Measurements from ENCODE around the gene RAPGEF4. TPM values are rescaled to one million over a fixed set of nuclear protein-coding genes. Genes with fewer than 3 reads are reported as not detected.

Gene RAPGEF4
- total and polyA plus RNA-seq, 3 experiments from 2014 or later, result not detected

DNA sequence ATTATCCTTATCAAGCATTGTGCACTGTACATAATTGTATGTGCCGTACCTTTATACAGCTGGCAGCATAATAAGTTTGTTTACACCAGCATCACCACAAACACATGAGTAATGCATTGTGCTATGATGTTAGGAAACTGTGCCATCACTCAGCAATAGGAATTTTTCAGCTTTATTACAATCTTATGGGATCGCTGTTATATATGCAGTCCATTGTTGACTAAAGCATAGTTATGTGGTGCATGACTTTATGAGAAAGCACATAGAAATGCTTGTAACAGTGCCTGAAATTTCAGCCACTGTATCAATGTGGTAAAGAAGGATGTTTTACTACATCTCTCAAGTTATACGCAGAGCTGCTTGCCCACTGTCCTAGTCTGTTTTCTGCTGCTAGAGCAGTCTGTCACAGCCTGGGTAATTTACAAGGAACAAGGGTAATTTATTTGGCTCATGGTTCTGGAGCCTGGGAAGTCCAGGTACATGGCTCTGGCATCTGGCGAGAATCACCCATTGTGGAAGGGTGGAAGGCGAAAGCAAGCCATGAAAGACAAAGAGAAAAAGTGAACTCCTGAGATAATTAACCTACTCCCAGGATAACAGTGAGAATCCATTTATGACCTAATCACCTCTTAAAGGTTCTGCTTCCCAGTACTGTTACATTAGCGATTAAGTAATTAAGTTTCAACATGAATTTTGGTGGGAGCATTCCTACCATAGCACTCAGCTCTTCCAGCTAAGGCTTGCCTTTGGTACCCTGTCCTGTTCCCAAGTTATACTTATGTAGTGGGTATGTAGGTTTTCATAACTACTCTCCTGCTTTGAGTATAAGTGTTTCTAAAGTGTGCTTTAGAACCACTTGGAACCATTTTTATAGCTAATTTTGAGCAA lies 344.6 kb downstream of the RAPGEF4 start:
- H3K4me1 ChIP-seq (ENCODE audit: insufficient read depth, low read length), result no peaks in the 10 kb centered on the region
- peaks cover 7 to 15% of the 10 kb centered on the region in 2 donors for H3K27me3 Mint-ChIP-seq
- POLR2A ChIA-PET, result no interaction called here
- no peaks in the 10 kb centered on the region for H3K27me3 ChIP-seq (ENCODE audit: insufficient read depth, low read length, poor library complexity, severe bottlenecking)
- H3K9me3 ChIP-seq (ENCODE audit: low read length), result no peaks in the 10 kb centered on the region
- no peak overlapping the region for H3K4me3 Mint-ChIP-seq
- H3K36me3 Mint-ChIP-seq, result no peaks in the 10 kb centered on the region
- peaks cover 8 to 24% (median 9%) of the 10 kb centered on the region in 3 donors for H3K4me1 Mint-ChIP-seq
- H3K4me3 ChIP-seq (ENCODE audit: low read length), result no peak overlapping the region
- H3K27ac ChIP-seq (ENCODE audit: low read depth, low read length), result no peak overlapping the region
- DNase-seq, result no peak
- no peak overlapping the region for H3K27ac Mint-ChIP-seq
- CTCF ChIA-PET, result interaction anchor here (0.6 kb wide), 1 partner anchor 130 kb away, joined by 3 read pairs; no protein-coding TSS in a partner anchor
- H3K36me3 ChIP-seq (ENCODE audit: insufficient read depth, low read length), result no peaks in the 10 kb centered on the region
- no peaks in the 10 kb centered on the region for H3K9me3 Mint-ChIP-seq

DNA sequence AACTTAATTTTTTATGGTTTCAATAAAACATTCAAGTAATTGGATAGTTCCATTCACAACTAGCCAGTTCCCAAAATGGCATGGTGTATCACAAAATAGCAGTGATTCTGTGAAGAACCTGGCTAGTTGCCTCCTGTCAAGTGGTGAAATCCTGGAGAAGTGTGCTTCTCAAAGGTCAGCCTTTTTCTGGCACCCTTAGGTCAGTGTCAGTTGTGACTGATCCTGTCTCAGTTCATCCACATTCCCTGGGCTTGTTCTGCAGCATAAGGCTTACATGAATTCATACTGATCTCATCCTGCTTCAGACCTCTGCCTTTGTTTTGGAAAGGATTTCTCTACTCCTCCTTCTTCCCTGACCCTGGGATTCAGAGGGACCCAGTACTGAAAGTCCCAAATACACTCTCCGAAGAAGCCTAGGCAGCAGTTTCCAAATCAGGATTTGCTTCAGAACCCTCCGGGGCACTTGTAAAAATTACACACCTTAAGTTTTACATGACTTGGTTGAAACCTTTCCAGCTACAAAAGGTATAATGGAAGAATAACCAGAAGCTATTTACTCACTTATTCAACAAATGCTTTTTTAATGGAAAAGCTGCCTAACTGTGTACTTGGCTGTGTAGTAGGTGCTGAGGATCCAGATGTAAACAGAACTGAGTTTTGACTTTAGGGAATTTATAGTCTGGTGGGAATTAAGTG lies 351.0 kb downstream of the RAPGEF4 start:
- H3K4me3 ChIP-seq (ENCODE audit: low read length), result no peak overlapping the region
- Mint-ChIP-seq H3K4me3 (no peak overlapping the region), H3K9me3 (no peaks in the 10 kb centered on the region), H3K27me3 (peaks cover 0 to 2% of the 10 kb centered on the region in 2 donors), H3K4me1 (no peaks in the 10 kb centered on the region), H3K27ac (no peak overlapping the region), H3K36me3 (no peaks in the 10 kb centered on the region)
- H3K9me3 ChIP-seq (ENCODE audit: low read length), result no peaks in the 10 kb centered on the region
- DNase-seq, result no peak
- H3K4me1 ChIP-seq (ENCODE audit: insufficient read depth, low read length), result no peaks in the 10 kb centered on the region
- ChIA-PET POLR2A (no interaction called here), CTCF (no interaction called here)
- H3K27me3 ChIP-seq (ENCODE audit: insufficient read depth, low read length, poor library complexity, severe bottlenecking), result no peaks in the 10 kb centered on the region
- H3K27ac ChIP-seq (ENCODE audit: low read depth, low read length), result no peak overlapping the region
- H3K36me3 ChIP-seq (ENCODE audit: insufficient read depth, low read length), result no peaks in the 10 kb centered on the region

DNA sequence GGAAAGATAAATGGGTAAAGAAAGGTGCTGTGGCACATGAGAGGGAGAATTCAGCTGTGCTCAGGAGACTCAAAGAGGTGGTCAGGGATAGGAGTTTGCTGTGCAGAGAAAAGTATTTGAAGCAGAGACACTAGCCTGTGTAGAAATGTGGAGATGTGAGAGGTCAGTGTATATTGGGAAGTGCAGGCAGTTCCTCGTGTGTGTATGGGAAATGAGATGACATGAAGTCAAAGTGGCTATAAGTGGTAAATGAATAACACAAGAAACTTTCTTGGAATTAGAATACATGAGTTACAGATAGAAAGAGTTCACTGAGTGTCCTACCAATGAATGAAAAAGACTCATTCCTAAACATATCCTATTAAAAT lies 351.6 kb downstream of the RAPGEF4 start:
- no peaks in the 10 kb centered on the region for H3K36me3 ChIP-seq (ENCODE audit: insufficient read depth, low read length)
- peaks cover 0 to 2% of the 10 kb centered on the region in 2 donors for H3K27me3 Mint-ChIP-seq
- H3K36me3 Mint-ChIP-seq, result no peaks in the 10 kb centered on the region
- H3K27ac Mint-ChIP-seq, result no peak overlapping the region
- DNase-seq, result no peak
- no peaks in the 10 kb centered on the region for H3K9me3 Mint-ChIP-seq
- H3K4me3 ChIP-seq (ENCODE audit: low read length), result no peak overlapping the region
- no peaks in the 10 kb centered on the region for H3K4me1 Mint-ChIP-seq
- no peaks in the 10 kb centered on the region for H3K9me3 ChIP-seq (ENCODE audit: low read length)
- ChIA-PET POLR2A (no interaction called here), CTCF (no interaction called here)
- H3K27ac ChIP-seq (ENCODE audit: low read depth, low read length), result no peak overlapping the region
- H3K27me3 ChIP-seq (ENCODE audit: insufficient read depth, low read length, poor library complexity, severe bottlenecking), result no peaks in the 10 kb centered on the region
- H3K4me3 Mint-ChIP-seq, result no peak overlapping the region
- no peaks in the 10 kb centered on the region for H3K4me1 ChIP-seq (ENCODE audit: insufficient read depth, low read length)

DNA sequence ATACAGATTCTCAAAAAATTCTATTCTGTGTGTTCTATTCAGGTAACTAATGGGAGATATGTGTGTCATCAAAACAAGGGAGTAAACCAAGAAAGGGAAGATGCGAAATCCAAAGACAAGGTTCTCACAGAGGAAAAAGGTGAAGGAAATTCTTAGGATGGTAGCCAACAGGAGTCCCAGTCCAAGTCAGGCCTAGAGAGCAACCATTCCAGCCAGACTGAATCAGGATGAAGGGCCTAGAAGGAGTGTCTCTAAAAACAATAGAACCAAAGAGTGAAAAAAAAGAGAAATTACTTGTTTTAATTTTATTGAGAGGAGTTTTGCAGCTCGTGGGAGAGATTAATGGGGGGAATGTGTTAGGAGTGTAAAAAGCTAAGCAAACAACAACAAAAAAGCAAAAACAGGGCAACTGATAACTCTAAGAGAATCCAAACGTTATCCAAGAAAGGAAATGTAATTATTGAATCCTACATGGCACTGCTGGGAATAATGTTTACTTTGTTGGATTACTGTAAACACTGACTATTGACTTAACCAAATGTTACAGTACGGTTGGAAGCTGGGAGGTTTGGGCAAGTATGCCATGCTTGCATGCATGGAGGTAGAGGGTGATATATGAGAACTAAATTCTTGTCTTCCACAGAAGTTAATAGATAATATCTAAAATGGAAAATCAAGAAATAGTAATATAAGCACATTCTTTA lies 352.3 kb downstream of the RAPGEF4 start:
- no peak overlapping the region for H3K27ac ChIP-seq (ENCODE audit: low read depth, low read length)
- no peaks in the 10 kb centered on the region for H3K36me3 ChIP-seq (ENCODE audit: insufficient read depth, low read length)
- no peak overlapping the region for H3K27ac Mint-ChIP-seq
- H3K4me1 Mint-ChIP-seq, result no peaks in the 10 kb centered on the region
- peaks cover 0 to 2% of the 10 kb centered on the region in 2 donors for H3K27me3 Mint-ChIP-seq
- CTCF ChIA-PET, result interaction anchor here (0.6 kb wide), 1 partner anchor 24 kb away, joined by 3 read pairs; no protein-coding TSS in a partner anchor
- H3K27me3 ChIP-seq (ENCODE audit: insufficient read depth, low read length, poor library complexity, severe bottlenecking), result no peaks in the 10 kb centered on the region
- H3K4me3 Mint-ChIP-seq, result peak overlapping the region in 1 of 7 donors; percentile 1
- no peak overlapping the region for H3K4me3 ChIP-seq (ENCODE audit: low read length)
- DNase-seq, result no peak
- no peaks in the 10 kb centered on the region for H3K4me1 ChIP-seq (ENCODE audit: insufficient read depth, low read length)
- POLR2A ChIA-PET, result no interaction called here
- H3K36me3 Mint-ChIP-seq, result no peaks in the 10 kb centered on the region
- H3K9me3 ChIP-seq (ENCODE audit: low read length), result no peaks in the 10 kb centered on the region
- H3K9me3 Mint-ChIP-seq, result no peaks in the 10 kb centered on the region

DNA sequence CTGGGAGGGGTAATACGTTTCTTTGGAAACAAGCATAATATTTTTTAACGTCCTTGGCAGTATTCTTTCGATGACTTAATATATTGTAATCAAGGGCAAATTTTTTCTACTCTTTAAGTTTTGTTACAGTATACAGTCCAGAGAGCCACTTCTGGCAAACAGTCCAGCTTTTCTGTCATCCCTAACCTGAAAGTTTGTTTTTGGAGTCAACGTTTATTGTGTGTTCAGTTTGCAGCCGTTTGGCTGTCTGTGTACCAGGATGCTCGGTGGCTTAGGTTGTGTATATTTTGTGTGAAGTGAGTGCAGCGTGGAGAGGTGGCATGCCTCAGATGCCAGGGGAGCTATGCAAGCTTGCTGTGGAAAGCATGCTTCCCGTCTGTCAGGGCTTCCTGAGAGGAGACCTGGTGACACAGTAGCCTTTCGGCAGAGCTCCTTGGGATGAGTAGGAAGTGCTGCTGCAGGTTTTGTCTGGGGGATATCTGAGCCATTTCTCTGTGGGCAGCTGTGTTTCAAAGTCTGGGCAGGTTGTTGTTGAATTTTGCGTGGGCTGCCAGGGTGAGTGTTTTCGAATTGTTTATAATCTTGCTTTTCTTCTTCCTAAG lies 354.7 kb downstream of the RAPGEF4 start:
- Mint-ChIP-seq H3K27ac (peak overlapping the region in 2 of 8 donors; percentile 6 to 18), H3K4me1 (no peaks in the 10 kb centered on the region), H3K27me3 (peaks cover 0 to 2% of the 10 kb centered on the region in 2 donors), H3K4me3 (no peak overlapping the region), H3K36me3 (no peaks in the 10 kb centered on the region), H3K9me3 (no peaks in the 10 kb centered on the region)
- Histone ChIP-seq H3K27ac (ENCODE audit: low read depth, low read length) (peak overlapping the region; percentile 77), H3K4me1 (ENCODE audit: insufficient read depth, low read length) (no peaks in the 10 kb centered on the region), H3K27me3 (ENCODE audit: insufficient read depth, low read length, poor library complexity, severe bottlenecking) (no peaks in the 10 kb centered on the region), H3K4me3 (ENCODE audit: low read length) (no peak overlapping the region), H3K9me3 (ENCODE audit: low read length) (no peaks in the 10 kb centered on the region), H3K36me3 (ENCODE audit: insufficient read depth, low read length) (no peaks in the 10 kb centered on the region)
- ChIA-PET CTCF (no interaction called here), POLR2A (no interaction called here)
- no peak for DNase-seq

DNA sequence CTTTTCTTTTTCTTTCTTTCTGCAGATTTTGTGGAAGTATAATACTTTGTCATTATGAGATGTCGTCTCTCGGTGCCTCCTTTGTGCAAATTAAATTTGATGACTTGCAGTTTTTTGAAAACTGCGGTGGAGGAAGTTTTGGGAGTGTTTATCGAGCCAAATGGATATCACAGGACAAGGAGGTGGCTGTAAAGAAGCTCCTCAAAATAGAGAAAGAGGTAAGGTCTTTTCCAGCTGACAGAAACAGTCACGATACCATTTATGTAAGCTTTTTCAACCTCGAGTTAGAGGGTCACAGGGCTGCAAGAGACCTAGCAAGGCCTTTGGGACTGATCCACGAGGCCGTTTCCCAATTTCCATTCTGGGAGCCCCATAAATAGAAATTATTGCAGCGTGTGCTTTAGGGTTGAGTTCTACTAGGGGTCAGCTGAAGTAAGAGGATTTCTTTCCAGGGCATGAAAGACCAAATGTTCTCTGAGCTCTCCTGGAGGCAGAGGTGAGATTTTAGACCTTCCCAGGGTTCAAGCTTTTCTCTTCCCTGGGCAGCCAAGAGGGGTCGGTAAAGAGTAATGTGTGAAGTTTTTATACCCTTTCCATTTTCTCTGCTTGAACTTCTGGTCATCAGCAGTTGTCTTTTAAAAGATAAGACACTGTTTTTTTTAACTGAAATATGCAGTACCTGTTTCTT lies 355.5 kb downstream of the RAPGEF4 start:
- Mint-ChIP-seq H3K4me3 (no peak overlapping the region), H3K27ac (no peak overlapping the region), H3K9me3 (no peaks in the 10 kb centered on the region), H3K4me1 (no peaks in the 10 kb centered on the region), H3K36me3 (no peaks in the 10 kb centered on the region), H3K27me3 (peaks cover 0 to 2% of the 10 kb centered on the region in 2 donors)
- Histone ChIP-seq H3K27me3 (ENCODE audit: insufficient read depth, low read length, poor library complexity, severe bottlenecking) (no peaks in the 10 kb centered on the region), H3K4me1 (ENCODE audit: insufficient read depth, low read length) (no peaks in the 10 kb centered on the region), H3K4me3 (ENCODE audit: low read length) (no peak overlapping the region), H3K36me3 (ENCODE audit: insufficient read depth, low read length) (no peaks in the 10 kb centered on the region), H3K9me3 (ENCODE audit: low read length) (no peaks in the 10 kb centered on the region), H3K27ac (ENCODE audit: low read depth, low read length) (peak overlapping the region; percentile 77)
- no peak for DNase-seq
- ChIA-PET POLR2A (interaction anchor here (0.6 kb wide), 1 partner anchor 796 kb away, joined by 5 read pairs; no protein-coding TSS in a partner anchor), CTCF (no interaction called here)

DNA sequence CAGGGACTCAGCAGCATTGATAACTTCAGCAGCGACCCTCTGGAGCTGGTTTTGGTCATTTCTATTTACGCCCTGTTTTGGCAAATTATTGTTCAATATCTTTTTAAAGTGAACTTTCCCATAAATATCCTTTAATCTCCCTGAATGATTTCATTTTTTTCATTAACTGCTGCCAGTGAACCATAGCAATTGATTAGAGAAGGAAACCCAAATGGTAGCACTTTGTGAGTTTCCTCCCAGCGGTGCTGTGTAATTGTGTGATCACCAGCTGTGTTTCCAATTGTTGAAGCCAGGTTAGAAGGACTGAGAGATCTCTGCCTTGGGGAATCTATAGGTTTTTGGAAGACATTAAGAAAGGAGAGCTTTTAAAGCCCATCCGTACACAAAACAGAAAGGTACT lies 356.3 kb downstream of the RAPGEF4 start:
- H3K4me3 Mint-ChIP-seq, result no peak overlapping the region

More for the DNA sequence above, 356.3 kb downstream of the RAPGEF4 start:
- no peak for DNase-seq
- Histone ChIP-seq H3K9me3 (ENCODE audit: low read length) (no peaks in the 10 kb centered on the region), H3K36me3 (ENCODE audit: insufficient read depth, low read length) (no peaks in the 10 kb centered on the region), H3K4me1 (ENCODE audit: insufficient read depth, low read length) (no peaks in the 10 kb centered on the region), H3K27ac (ENCODE audit: low read depth, low read length) (peak overlapping the region; percentile 77), H3K27me3 (ENCODE audit: insufficient read depth, low read length, poor library complexity, severe bottlenecking) (no peaks in the 10 kb centered on the region), H3K4me3 (ENCODE audit: low read length) (no peak overlapping the region)
- no peak overlapping the region for H3K27ac Mint-ChIP-seq
- H3K9me3 Mint-ChIP-seq, result no peaks in the 10 kb centered on the region
- POLR2A ChIA-PET, result interaction anchor here (0.6 kb wide), 1 partner anchor 795 kb away, joined by 5 read pairs; no protein-coding TSS in a partner anchor
- H3K36me3 Mint-ChIP-seq, result peaks cover 0 to 2% (median 0%) of the 10 kb centered on the region in 3 donors
- CTCF ChIA-PET, result no interaction called here
- no peaks in the 10 kb centered on the region for H3K4me1 Mint-ChIP-seq
- H3K27me3 Mint-ChIP-seq, result peaks cover 0 to 2% of the 10 kb centered on the region in 2 donors
